Stimulated activated CD4-positive, alpha-beta T cell treated with anti-CD3 and anti-CD28 coated beads, Interleukin-15, amount 100 ng/mL, for 1 hour (primary cell): ENCODE measurements around the gene SLC43A3.
"Not testable (repeated sequence)": the region's sequence is repeated elsewhere in the genome, so short reads cannot be mapped to it uniquely, and the experiment has no call there.

Source experiments
- DNase-seq, 2 donors: peaks; one replicate each; pipeline ENCODE4 v3.0.0-alpha.2; 2020; ENCODE audit warnings: low read depth in 1 of 2, low spot score in 1 of 2

SLC43A3 gene

DNA sequence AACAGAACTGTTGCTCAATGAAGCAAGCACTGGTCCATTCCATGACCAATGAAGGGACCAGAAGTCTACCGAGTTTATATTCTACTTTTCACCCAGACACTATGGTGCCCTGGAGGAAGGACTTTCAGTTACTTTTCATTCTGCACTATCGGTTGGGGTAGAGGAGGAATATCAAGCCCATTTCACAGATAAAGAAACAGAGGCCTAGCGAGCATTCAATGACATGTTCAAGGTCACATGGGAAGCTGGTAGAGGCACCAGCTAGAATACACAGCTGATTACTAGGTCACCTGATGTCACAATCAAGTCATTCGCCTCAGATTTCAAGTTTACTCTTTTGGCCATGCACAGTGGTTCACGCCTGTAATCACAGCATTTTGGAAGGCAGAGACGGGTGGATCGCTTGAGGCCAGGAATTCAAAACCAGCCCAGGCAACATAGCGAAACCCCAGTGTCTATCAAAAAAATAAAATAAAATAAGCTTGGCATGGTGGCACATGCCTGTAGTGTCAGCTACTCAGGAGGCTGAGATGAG lies 18.9 kb downstream of the SLC43A3 start:
- DNase-seq, result no peak

DNA sequence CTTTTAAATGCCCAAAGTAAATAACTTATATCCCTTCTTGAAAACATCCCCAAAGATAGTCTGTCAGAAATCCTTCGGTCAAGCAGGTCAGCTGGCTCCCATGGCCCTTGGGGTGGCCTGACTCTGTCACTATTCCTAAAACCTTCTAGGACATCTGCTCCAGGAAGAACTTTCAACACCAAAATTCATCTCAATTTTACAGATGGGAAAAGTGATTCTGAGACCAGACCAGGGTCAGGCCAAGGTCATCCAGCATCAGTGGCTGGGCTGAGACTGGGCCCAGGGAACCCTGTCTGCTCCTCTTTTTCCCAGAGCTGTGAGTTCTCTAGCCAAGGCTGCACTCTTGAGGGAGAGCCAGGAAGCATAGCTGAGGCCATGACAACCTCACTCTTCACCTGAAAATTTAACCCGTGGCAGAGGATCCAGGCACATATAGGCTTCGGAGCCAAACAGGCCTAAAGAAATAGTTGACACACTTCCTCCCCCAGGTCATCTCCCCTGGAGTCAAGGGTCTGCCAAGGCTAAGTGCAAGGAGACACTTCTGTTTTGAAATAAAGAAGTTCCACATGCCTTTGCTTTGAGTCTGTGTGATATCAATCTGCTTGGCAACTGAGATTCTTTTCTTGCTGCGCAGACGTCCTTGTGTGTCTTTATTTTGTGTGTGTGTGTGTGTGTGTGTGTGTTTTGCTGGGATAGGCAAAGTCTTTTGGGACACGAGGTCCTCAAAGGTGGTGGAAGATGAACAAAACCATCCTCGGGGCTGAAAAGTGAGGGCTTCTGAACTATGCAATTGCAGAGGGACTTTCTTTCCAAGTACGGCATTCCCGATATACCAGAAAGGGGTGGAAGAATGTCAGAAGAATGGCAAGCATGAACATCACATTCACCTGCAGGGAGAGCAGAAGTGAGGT lies 19.7 kb downstream of the SLC43A3 start:
- DNase-seq, result no peak

DNA sequence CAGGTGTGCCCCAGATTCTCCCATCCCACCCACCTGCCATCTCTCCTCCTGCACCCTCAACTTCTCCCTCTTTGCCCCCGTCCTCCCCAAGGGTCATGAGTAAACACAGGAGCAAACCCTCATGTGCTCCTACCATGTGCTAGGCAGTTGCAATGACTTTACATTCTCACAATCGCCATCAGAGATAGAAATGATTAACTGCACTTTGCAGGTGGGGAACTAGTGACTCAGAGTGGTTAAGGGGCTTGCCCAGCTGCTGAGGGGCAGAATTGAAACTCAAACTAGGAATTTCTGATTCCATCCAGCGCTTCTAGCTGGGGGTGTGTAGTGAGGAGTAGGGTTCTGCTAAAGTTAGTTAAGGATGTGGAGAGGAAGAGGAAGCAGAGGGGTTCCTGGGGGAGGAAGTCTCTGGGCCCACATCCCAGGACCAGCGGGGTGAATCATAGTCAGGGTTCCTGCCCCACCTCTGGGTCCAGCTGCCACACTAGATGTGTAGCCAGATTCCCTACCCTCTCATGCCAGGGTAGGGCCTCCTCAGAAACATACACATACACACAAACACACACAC lies 20.5 kb downstream of the SLC43A3 start:
- no peak for DNase-seq

DNA sequence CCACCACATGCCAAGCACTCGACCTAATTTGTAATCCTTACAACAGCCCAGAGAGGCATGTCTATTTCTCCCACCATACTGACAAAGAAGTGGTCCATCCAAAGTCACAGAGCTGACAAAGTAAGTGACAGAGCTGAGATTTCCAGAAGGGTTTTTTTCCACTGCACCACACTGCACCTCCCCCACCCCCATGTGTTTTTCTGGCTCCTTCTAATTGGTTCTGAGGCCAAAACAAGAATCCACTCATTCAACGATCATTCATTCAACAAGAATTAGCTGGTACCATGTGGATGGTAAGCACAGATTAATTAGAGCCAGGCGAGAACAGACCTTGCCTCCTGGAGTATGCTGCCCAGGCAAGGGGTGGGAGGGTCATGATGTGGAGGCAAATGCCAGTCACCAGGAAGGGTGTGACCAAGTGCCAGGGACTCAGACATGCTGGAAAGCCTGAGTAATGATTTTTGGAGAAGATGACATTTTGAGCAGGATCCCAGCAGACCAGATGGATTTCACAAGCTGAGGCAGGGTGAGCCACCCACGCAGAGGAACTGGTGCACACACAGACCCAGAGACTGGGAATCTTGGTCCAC lies 21.6 kb downstream of the SLC43A3 start:
- DNase-seq, result no peak

- DNase-seq, result no peak
Observed at GRCh38 chr11:57403802-57404147, 23.1 kb downstream of the SLC43A3 start.

DNA sequence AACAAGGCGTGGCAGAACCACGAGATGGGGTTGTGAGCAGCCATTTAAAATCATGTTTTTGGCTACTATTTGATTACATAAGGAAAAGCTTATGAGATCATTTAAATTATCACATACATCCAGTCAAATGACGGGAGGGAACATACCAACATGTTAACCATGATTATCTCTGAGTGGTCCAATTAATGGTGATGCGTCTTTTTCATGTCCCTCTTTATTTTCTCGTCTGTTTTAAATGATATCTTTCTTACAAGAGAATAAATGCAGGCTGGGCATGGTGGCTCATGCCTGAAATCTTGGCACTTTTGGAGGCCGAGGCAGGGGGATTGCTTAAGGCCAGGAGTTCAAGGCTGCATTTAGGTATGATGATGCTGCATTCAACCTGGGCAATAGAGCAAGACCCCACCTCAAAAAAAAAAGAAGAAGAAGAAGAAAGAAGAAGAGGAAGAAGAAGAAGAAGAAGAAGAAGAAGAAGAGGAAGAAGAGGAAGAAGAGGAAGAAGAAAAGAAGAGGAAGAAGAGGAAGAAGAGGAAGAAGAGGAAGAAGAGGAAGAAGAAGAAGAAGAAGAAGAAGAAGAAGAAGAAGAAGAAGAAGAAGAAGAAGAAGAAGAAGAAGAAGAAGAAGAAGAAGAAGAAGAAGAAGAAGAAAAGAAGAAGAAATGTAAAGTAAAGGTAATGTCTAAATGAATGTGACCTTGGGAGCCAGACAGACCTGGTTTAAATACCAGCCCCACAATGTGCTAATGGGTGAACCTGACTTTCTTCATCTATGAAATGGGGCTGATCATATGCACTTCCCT lies 23.7 kb downstream of the SLC43A3 start:
- not testable (repeated sequence) for DNase-seq

GRCh38 chr11:57402188-57403002 lies 24.5 kb downstream of the SLC43A3 start:
- DNase-seq, result no peak

DNA sequence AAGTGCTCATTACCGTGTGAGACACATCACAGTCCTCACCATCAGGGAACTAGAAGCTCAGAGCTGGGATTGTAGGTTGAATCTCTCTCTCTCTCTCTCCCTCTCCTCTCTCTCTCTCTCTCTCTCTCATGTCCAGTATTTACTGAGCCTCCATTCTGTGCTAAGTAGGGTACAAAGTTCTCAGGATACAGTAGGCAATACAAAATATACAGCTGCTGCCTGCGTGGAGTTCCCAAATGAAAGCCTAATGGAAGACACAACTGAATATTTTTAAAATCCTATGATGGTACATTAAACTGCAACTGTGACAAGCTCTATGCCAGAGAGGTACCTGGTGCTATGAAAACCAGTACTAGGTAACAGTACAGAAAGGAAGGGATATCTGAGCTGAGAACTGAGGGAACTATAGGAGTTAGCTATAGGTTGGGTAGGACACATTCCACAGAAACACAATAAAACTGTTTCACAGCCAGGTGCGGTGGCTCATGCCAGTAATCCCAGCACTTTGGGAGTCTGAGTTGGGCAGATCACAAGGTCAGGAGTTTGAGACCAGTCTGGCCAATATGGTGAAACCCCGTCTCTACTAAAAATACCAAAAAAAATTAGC lies 26.8 kb downstream of the SLC43A3 start:
- DNase-seq, result no peak

DNA sequence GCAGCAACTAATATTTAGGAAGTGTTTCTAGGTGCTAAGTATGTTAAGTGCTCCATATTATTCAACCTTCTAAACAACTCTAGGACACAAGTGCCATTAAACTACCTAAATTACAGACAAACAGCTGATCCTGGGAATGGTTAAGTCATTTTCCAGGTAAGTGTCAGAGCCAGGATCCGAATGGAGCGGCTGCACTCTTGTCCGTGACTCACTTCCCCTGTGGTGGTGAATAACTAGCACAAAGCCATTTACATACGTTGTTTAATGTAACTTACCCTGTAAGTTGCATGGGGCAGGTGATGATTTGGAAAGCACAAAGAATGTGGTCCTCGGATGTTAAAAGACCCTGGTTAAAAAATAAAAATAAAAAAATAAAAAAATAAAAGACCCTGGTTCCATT lies 27.7 kb downstream of the SLC43A3 start:
- no peak for DNase-seq

GRCh38 chr11:57397394-57397990 lies 29.4 kb downstream of the SLC43A3 start:
- no peak for DNase-seq

GRCh38 chr11:57396744-57397143 lies 30.2 kb downstream of the SLC43A3 start:
- DNase-seq, result no peak

GRCh38 chr11:57395905-57396623 lies 30.9 kb downstream of the SLC43A3 start:
- DNase-seq, result no peak

- no peak for DNase-seq
Observed at GRCh38 chr11:57394203-57394965, 32.5 kb downstream of the SLC43A3 start.

DNA sequence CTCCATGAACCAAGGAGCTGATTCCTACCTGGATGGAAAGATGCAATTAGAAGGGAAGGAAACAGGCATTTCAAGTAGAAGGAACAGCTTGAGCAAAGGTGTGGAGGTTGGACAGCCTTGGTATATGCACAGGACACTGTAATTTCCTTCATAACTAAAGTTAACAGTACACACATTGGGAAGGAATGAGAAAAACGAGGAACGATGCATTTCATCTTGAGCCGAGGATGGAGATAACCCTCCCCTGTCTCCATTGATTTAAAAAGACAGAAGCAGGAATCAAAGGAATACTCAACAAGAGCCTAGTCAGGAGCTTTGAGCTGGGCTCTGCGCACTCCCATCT lies 34.2 kb downstream of the SLC43A3 start:
- DNase-seq, result no peak

DNA sequence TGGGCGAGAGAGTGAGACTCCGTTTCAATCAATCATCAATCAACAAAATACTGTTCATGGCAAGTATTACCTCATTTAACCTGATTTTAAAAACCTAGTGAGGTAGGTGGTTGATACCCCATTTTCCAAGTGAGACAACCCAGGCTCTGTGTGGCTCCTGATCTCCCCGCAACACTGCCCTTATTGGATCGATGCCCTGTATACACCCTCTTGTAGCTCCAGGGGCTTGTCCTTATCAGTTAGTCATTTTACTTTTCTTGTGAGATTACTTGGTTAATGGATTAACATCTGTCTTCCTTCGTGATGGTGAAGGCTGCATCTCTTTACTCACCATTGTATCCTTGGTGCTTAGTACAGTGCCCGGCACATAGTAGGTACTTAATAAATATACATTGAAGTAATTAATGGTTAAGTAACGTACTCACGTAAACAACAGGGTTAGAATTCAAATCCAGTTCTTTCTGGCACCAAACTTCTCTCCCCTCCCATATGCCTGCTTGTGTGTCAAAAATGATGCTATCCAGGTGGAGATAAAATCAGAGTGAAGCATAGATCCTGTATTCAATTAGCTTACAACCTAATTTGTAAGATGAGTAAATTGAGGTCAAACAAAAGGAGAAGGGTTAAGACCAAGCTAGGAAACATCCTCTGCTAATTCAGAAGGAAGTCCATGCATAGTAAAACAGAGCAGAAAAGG lies 34.7 kb downstream of the SLC43A3 start:
- DNase-seq, result no peak

DNA sequence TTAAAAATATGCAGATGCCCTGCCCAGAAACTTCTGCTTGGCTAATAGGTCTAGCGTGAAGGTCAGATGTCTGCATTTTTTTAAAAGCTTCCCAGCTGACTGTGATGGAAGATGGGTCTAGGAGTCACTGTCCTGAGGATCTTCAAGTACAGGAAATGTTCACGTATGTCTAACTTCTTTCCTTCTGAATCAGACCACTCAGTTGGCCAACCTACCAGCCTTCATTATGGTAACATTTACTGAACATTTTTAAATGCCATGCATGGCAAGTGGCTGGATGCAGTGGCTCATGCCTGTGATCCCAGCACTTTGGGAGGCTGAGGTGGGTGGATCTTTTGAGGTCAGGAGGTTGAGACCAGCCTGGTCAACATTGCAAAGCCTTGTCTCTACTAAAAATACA lies 35.4 kb downstream of the SLC43A3 start:
- no peak for DNase-seq

GRCh38 chr11:57391111-57391510 lies 35.8 kb downstream of the SLC43A3 start:
- no peak for DNase-seq

DNA sequence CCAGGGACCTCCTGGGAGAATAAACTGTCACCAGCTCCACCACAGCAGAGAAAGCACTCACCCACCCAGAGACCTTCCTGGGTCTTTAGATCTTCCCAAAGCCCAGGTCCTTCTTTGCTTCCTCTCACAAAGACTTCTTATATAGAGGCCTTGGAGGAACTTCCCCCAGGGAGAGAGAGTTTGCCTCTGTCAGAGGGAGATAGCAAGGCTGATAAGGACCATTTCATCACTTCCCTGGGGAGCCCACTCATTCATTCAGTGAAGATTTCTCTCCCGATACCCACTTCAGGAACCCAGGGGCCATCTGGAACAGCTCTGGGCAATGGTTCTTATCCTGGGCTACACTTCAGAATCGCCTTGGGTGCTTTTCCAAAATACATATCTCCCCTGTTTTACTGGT lies 36.4 kb downstream of the SLC43A3 start, which contains the start of gene PRG2:
PRG2 (minus strand) TSS at position 116 of the 400 bp plus-strand sequence. CDS start 706 bp downstream, outside the sequence.
- no peak for DNase-seq
